Fibroblast of lung (primary cell): Measurements from ENCODE around the gene C1orf116.

Source experiments
- EZH2 ChIP-seq: IDR thresholded peaks from 2 replicates; pipeline ENCODE4 v1.5.1; 2012; ENCODE audit warnings: low read length, control low read depth, mild to moderate bottlenecking; ENCODE audit errors: missing control alignments
- TF ChIP-seq, protein P1 (sequence below), 2 donors: IDR thresholded peaks in 1 of 2; conservative IDR thresholded peaks in 1 of 2; 1 replicate in 1 of 2; 2 replicates in 1 of 2; pipeline ENCODE4 v1.5.1; 2011 to 2012; ENCODE audit warnings: low read length in 2 of 2, control low read depth in 1 of 2, inconsistent platforms in 1 of 2, low read depth in 1 of 2, mild to moderate bottlenecking in 1 of 2

DNA sequence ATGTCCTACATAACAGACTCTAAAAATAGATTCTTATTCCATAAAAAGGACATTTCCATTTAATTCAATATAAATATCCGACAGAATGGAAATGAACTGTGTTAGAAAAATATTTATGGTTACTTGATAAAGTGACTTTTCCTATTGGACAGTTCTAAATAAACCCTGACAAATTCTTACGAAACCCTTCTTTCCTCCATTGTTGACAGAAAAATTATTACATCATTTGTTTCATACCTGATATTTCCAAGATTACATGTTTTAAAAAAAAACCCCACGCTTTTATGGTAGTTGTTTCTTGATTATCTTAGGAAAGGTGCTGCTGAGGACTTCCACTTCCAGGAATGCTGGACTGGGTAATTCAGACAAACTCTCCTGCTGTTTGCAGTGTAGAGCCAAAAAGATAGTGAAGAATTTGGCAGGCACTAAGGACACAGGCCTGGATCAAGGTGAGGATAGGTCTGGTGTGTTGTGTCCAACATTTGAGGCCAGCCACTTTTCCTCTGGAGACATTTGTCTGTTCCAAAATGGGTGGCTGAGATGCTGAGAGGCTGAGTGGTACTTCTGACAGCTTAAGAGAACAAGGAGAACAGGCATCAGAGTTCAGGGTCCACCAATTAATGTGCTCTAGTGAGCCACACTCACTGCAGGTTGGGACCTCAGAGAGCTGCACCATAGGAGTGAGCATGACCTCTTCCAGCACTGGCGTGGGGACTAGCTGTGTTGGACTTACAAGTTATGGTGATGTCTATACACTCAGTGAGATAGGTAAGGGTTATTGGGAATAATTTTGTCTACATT lies 7.0 kb upstream of the C1orf116 start:
- TF ChIP-seq, protein P1, sequence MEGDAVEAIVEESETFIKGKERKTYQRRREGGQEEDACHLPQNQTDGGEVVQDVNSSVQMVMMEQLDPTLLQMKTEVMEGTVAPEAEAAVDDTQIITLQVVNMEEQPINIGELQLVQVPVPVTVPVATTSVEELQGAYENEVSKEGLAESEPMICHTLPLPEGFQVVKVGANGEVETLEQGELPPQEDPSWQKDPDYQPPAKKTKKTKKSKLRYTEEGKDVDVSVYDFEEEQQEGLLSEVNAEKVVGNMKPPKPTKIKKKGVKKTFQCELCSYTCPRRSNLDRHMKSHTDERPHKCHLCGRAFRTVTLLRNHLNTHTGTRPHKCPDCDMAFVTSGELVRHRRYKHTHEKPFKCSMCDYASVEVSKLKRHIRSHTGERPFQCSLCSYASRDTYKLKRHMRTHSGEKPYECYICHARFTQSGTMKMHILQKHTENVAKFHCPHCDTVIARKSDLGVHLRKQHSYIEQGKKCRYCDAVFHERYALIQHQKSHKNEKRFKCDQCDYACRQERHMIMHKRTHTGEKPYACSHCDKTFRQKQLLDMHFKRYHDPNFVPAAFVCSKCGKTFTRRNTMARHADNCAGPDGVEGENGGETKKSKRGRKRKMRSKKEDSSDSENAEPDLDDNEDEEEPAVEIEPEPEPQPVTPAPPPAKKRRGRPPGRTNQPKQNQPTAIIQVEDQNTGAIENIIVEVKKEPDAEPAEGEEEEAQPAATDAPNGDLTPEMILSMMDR (conservative IDR thresholded peaks at IDR 0.05 in 1 of 2, IDR thresholded peaks at IDR 0.05 in 1 of 2; ENCODE audit: low read depth in 1 of 2, low read length in 2 of 2), result no peak
- no peak for TF ChIP-seq EZH2
